LoVo (cell line): ENCODE data around the gene TMEM9B.
"Not testable (repeated sequence)": the region's sequence is repeated elsewhere in the genome, so short reads cannot be mapped to it uniquely, and the experiment has no call there.

Experiments
- DNase-seq: peaks from one replicate; pipeline ENCODE4 v3.0.0-alpha.2; 2016; ENCODE audit warnings: low spot score

TMEM9B gene

DNA sequence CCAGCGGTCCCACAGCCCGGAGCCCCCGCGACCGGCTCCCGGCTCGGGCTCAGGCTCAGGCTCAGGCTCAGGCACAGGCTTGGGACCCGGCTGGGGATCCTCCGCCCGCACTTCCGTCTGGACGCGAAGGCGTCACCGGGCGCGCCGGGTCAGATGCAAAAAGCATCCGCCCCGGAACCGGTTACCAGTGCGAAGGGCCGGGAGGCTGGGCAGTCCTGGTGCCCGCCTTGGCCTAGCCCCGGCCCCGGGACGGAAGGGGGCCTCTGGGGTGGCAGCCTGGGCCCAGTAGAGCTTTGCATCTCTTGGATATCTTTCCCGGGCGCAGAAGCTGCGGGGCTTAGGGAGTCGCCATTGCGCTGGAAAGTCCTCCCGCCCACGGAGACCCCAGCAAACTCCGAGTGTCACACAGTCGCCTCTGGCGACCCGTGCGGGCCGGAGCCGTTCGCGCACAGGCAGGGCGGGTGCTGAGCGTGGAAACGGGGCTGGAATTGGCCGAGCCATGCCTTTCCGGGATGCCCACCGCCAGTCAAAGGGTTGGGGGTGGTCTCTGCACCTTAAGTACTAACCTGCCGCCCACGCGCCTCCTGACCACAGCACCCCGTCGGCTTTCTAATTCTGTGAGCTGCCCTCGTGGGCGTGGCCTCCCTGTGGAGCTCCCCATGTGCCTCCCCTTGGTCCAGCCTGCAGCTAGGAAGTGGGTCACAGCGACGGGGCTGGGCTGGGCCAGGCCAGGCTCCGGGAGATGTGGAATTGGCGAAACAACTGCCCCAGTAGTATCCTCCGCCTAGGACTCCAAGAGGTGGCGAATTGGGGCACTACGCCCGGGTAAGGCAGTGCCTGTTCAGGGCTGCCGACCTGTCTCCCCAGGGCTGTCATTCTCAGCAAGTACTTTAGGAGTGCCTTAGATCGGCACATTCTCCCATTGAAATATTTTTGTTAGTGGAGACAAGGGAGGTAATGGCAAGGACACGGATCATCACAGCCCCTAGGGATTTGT is at the start of gene TMEM9B:
TSS of gene TMEM9B (minus strand) at position 119 of the 997 bp plus-strand sequence. CDS start 129 bp downstream, outside the sequence.
- DNase-seq, result peak; percentile 89

DNA sequence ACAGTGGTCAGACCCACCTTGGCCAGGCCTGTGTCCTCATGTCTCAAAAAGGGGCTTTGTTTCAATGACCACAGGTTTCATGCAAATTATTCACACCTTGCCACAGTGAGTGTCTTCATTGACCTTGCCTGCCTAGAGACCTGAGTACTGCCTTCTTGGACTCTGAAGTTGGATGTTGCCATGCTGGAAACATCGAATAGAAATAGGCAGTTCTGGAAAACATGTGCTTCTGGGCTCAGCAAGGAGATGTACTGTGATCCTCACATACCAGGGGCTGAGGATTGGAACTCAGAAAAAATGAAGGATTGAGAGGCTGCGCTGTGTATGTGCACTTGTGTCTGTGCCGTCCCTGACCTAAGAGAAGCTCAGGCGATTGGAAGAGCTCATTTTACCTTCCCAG is 49.1 kb upstream of the TMEM9B start:
- DNase-seq, result no peak

DNA sequence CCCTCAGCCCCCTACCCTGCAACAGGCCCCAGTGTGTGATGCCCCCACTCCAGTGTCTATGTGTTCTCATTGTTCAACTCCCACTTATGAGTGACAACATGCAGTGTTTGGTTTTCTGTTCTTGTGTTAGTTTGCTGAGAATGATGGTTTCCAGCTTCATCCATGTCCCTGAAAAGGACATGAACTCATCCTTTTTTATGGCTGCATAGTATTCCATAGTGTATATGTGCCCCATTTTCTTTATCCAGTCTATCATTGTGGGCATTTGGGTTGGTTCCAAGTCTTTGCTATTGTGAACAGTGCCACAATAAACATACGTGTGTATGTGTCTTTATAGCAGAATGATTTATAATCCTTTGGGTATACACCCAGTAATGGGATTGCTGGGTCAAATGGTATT is 45.3 kb upstream of the TMEM9B start:
- DNase-seq, result not testable (repeated sequence)

DNA sequence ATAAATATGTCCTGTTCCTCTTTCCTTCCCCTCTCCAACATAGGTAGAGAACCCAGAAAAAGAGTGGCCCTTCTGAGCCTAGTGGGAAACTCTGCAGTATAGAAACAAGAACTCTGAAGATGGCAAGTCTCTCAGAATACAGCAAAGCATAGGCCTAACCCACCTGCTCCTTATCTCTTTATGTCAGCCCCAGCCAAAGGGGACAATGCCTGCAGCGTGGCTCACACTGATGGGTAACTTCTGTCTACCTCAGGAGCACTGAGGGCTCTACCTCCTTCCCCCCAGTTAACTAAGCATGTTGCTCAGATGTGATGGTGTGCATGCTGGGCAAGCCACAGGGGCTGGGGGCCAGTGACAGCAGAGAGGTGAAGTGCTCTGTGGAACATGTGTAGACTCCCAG is 44.4 kb upstream of the TMEM9B start:
- no peak for DNase-seq

DNA sequence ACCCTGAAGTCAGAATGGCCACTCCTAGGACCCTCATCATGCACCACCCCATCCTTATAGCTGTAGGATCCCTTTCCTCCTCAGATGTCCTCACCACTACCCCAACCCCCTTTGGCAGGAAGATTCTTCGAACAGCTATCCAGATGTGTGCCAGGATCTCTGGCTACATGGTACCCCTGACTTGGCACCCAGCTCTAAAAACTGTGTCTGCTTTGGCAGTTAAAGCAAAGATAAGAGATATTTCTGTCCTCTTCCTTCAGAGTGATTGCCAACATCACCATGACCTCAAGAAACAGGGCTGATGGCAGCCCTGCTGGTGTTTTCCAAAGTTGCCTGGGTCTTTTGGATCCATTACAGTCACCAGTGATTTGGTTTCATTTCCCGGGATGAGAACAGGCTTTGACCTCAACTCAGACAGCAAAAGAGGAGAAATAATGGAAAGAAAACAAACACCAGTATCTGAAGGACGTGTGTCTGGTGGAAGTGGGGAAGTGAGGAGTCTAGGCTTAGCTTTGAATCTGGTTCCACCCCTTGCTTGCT is 43.8 kb upstream of the TMEM9B start:
- DNase-seq, result no peak

DNA sequence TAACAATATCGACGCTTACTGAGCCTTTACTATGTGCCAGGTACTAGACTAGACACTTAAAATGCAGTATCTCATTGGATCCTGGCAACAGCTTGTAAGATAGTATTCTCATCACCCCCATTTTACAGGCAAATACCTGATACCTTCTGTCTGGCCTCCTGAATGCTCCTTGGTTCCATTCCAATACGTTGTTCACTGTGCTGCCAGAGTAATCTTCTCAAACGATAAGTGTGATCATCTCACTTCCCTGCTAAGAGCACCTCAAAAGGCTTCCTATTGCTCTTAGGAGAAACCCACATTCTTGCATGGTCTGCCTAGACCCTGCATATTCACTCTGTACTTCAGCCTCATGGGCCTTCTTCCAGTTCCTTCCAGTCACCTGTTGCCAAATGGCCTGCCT is 40.8 kb upstream of the TMEM9B start:
- DNase-seq, result no peak

DNA sequence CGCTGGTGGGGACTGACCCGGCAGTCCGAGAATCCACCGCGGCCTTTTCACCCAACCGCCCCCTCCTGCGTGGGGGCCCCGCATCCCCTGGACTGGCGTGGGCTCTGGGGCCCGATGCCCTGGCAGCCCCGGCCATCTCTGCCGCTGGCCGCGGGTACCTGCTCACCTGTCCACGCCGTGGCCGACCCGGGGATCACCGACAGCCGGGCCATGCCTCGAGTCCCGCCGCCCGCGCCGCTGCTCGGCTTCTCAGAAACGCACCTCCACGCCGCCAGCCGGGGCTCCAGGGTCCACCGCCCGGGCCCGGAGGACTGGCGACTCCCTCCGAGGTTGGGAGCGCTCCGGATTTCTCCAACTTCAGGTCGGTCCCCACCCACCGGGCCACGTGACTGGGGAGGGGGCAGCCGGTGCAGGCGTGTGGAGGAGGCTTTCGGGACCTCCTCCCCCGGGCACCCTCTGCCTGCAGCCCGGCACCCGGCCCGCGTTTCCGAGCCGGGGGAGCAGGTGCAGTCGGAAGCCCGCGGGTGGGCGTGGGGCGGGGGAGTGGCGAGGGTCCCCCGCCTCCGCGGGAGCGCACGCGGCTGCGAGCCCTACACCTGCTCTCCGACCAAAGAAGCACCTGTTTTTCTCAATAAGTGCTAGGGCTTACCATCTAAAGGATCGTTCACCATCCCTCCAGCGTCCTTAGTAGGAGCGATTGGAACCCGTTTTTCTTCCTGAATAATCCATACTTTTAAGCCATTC is 40.1 kb upstream of the TMEM9B start:
- DNase-seq, result no peak

DNA sequence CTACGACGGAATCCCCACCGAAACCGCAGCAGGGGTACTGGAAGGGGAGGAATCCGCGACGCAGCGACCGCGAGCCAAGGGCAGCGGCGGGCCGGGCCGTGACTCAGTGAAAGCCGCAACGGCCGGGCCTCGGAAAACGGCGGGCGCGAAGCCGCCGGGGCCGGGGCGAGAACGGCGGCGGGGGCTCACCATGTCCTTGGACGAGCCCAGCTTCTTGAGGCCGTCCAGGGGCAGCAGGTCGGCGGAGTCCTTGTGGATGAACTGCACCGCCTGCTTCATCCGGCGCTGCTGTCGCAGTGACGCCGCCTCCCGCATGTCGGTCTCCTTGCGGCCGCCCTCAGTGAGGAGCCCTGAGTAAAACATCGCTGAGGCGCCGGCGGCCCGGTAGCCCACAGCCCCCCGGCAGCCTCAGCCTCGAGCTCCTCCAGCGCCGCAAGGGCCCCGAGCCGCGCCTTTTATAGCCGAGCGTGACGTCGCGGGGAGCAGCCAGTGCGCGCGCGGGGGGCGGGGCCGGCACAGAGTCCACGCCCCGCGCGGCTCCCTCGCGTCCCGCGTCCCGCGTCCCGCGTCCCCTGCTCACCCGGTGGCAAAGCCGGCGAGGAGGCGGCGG is 39.4 kb upstream of the TMEM9B start, which contains the start of gene NRIP3:
TSS of gene NRIP3 (minus strand) at position 429 of the 610 bp plus-strand sequence. CDS start at position 363, 66 bp downstream.
- peak; percentile 27 for DNase-seq

DNA sequence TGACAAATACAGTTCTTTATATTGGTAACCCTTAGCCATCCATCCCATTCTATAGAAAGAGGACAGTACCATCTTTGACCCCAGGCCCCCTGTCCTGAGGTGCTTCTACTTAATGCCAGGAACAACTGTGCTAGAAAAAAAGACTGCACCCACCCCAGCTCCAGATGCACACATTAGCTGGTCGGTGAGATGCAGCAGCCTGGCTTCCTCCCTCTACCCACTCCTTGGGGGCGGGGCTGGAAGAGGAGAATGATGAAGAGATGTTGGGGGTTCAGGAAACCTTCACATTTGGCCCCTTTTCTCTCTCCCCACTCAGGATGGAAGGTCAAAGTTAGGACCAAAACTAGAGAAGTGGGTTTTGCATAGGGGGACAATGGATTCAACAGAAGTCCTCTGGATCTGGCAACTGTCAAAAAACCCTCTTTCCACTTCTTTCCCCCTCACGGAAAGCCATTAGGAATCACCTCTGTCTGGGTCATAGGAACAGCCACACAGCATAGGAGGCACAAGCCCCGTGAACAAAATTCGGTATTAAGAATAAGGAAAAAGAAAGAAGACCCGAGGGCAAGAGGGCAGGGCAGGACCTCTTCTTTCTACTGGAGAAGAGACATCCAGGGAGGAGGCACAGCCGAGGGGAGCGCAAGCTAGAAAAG is 38.8 kb upstream of the TMEM9B start:
- DNase-seq, result no peak

DNA sequence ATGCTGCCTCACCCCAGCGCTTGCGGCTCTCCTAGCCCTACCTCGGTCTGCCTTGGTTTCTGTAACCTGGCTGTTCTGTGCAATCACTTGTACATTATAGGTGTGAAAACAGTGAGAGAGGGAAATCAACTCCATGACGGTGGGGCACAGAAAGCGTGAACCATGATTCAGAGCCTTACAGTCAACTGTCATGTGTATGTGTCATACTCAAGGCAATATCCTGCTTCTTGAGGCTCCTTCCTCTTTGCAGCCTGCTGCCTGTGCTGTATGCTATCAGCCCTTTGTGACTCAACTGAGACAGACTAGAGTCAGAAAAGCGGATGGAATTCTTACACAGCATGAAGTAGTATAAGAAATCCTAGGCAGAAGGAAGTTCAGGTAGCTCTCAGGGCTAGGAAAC is 37.5 kb upstream of the TMEM9B start:
- DNase-seq, result no peak

DNA sequence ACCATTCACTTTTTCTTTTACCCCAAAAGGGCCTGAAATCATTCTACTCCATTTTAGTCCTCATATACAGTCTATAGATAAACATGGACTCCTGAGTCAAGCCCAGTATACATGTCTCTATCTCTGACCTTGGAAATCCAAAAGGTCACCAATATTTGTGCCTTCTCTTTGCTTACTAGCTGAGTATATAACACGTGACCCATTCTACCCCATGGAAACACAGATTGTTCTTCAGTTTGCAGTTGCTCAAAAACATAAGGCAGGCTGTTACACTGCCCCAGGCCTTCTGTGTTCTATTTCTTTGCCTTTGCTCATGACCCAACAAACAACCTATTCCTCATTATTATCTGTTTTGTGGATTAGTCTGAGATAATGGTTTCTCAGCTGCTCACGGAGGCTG is 33.8 kb upstream of the TMEM9B start:
- no peak for DNase-seq

DNA sequence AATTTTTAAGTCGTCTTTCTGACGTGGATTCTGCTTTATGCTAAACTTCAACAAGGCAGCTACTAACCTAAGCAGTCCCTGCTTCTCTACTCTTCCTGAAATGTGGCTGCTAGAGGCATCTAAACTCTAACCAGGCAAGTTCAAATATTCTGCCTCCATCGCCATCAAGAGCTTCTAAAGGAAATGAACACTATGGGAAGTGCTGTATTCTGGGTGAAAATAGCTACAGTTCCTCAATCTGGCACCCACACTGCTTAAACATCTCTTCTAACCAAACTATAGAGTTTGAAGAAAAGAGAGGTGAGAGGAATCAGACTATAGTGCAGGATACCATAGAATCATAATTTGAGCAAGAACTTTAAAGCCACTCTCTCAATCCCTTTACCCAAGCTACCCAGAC is 33.2 kb upstream of the TMEM9B start:
- DNase-seq, result no peak

DNA sequence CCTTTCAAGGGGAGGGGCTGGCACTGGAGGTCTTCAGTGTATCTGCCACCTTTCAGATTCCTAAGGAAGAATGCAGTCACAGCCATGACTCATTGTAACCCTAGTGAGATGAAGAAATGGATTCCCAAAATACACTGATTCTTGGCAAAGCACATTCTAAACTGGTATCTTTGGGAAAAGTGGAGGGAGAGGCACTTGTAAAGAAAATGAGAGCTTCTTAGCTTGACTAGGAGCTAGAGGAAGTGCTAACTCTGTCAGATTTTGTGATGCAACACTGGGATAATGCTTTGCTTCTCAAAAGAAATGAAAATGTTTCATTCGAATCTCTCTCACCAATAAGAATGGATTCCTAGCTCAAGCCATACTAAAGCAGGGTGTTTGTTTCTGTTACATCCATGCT is 25.2 kb upstream of the TMEM9B start:
- DNase-seq, result no peak

DNA sequence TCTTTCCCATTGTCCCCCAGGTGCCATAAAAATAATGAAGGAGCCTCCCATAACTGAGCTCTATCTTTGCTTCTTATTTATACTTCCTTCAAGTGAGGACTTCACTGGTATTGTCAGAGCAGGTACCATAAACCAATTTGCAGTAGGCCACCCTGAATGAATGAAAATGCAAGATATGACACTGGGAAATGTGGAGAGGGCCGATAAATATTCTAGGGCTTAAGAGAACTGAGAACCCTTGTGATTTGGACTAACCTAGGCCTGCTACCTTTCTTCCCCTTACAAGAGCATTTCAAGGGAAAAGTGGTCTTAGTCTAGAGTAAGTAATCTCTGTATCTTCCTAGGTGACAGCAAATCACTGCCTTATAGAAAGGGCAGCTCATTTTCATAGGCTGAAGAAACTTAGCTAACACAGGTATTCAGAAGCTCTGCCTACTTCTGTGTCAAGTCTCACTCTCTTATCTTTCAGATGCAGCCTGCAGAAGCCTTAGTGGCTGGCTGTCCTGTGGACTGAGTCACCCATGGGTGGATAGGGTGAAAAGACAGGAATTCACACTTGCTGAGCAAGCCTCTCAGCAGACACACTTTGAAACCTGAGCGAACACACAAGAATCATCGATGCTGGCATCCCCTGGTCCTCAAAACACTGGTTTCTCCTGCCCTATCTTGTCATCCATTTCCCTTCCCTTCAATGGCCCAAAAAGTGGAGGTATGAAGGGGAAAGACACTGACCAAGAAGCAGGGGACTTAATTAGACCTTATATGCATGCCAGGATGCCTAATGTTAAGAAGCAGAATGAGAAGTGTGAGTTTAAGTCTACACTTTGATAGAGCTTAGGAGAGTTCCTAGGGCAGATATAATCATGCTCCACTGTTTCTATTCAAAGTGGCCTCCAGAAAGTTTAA is 24.3 kb upstream of the TMEM9B start:
- no peak for DNase-seq

DNA sequence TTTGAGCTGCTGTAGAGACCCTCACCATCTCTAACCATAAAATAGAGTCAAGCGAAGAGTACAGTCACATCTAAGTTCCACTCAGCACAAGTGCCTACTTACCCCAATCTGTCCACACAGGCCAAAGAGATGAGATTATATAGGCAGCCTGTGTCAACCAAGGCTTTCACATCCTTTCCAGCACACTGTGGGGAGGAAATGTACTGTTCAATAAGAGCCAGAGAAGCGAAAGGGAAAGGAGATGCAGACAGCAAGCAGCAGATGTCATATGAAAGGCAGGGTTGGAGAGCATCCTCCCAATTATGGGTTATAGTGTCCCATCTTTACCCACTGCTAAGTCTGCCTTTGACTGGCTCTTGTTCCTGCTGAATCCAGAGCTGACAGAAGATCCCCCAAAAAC is 23.2 kb upstream of the TMEM9B start:
- DNase-seq, result no peak

DNA sequence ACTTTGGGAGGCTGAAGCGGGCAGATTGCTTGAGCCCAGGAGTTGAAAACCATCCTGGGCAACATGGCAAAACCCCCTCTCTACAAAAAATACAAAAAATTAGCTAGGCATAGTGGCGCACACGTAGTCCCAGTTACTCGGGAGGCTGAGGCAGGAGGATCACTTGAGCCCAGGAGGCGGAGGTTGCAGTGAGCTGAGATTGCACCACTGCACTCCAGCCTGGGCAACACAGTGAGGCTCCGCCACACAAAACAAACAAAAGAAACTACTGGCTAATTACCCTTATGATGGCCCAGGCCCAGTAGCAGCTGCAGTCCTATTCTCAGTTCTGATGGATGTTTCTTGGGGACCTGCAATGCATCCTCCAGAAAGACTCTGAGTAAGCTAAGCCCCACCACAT is 22.5 kb upstream of the TMEM9B start:
- not testable (repeated sequence) for DNase-seq

DNA sequence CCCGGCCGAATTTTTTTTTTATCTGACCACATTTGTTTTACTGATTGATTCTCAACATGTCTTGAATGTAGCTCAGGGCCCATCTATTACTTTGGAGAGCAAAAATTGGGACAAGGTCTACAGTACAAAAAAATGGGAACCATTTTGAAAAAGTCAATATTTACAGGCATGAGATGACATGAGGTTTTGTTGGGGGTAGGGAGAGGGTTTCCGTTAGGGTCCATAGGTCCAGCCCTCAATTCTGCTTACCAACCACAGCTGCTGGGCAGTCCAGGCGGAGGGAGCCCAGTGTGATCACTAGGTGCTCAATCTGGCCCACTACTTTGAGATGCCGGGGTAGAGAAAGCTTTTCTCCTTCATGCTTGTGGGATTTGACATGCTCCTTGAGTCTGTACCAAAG is 21.2 kb upstream of the TMEM9B start:
- DNase-seq, result no peak

DNA sequence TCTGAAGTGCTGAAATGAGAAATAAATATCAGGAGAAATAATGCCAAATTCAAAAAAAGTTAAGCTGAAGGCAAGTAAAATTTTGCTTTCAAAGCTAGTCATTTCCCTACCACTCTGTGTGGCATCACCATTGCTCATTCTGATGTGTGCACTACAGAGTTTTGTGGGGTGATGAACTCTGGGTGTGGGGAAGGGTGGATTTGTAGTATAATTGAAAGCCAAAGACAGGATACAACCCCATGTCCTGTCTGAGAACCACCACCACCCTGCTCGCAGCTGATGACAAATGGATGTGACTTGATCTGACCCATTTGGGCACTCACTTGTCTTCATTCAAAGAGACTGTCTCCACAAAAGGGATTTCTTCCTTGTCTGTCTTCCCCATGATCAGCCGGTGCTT is 19.3 kb upstream of the TMEM9B start:
- DNase-seq, result no peak

DNA sequence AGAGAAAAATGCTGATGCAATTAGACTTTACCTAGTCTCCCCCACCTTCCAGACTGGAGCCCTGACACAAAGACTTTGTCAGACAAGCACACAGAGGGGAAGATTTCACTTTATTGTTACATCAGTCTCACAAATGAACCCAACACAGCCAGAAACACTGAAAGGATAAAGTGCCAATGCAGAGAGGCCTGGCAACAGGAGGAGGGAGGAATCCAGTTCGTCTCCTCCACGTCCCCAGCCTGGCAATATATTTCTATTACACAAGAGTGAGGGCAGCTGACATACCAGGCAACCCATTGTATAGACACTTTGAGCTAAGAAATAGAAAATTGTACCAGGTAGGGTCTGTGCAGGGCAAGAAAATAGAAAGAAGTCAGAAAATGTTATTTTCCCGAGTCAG is 16.2 kb upstream of the TMEM9B start:
- no peak for DNase-seq

DNA sequence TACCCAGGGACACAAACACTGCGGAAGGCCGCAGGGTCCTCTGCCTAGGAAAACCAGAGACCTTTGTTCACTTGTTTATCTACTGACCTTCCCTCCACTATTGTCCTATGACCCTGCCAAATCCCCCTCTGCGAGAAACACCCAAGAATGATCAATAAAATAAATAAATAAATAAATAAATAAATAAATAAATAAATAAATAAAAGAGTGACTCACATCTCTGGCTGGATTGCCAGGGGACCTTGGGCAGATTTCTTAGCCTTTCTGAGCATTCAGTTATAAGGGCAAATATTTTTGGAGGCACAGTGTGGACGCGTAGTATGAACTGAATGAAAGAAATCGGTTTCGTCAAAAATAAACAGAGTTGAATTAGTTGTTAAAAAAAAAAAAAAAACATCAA is 15.1 kb upstream of the TMEM9B start:
- not testable (repeated sequence) for DNase-seq

DNA sequence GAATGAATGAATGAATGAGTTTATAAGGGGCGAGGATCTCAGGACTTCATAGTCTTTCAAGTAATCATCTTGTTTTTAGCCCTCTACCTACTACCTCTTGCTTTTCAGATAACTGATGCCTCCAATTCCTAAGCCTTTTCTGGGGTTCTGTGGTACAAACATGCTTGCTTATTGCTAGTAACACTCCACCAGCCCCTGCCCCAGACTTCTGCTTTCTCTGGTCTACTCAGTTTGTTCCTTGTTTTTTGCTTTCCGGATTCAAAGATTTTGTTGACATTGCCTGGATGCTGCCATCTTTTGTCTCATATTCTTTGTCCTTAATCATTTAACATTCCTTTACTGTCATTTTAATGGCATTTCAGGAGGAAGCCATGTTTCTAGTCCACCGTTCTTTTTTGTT is 8.9 kb upstream of the TMEM9B start:
- DNase-seq, result no peak
